NCI-H2107 (cell line): ENCODE data around the gene KCNT1.

Source experiments
- DNase-seq: peaks from one replicate; lab custom pipeline; 2025; lab: John Stamatoyannopoulos, UW

Gene KCNT1

GRCh38 chr9:135746565-135746964 is 44.6 kb downstream of the KCNT1 start:
- no peak for DNase-seq

DNA sequence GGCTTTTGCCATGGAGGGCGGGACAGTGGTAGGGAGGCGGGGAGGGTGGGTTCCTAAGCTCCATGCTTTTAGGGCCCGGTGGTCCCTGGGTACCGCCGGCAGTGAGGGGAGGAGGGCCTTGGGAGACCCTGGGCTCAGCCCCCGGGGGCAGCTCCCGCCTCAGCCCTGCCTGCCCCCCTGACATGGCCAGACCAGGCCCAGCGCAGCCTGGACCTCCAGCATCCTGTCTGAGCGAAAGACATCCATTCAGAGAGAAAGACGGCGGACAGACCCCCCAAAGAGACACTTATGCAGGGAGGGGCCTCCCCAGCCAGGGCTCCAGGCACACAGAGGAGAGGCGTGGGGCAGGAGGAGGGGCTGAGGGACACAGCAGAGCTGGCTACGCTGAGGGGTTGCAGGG is 45.3 kb downstream of the KCNT1 start:
- DNase-seq = no peak

DNA sequence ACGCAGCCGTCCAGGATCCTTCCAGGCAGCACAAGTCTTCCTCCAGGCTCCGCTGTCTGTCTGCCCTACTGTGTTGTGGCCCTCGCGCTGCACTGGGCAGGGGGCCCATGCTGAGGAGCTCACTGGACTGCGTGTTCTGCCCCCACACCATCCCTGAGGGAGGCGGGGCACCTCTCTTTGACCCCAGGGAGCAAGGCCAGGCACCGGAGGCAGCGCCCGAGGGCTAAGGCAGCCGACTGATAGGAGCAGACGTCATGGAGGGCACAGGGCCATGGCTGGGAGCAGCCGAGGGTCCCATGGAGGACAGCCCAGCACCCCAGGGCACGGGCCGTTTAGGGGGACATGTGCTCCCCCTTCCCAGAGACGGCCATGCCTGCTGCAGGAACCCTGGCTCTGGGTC is 46.7 kb downstream of the KCNT1 start:
- no peak for DNase-seq

DNA sequence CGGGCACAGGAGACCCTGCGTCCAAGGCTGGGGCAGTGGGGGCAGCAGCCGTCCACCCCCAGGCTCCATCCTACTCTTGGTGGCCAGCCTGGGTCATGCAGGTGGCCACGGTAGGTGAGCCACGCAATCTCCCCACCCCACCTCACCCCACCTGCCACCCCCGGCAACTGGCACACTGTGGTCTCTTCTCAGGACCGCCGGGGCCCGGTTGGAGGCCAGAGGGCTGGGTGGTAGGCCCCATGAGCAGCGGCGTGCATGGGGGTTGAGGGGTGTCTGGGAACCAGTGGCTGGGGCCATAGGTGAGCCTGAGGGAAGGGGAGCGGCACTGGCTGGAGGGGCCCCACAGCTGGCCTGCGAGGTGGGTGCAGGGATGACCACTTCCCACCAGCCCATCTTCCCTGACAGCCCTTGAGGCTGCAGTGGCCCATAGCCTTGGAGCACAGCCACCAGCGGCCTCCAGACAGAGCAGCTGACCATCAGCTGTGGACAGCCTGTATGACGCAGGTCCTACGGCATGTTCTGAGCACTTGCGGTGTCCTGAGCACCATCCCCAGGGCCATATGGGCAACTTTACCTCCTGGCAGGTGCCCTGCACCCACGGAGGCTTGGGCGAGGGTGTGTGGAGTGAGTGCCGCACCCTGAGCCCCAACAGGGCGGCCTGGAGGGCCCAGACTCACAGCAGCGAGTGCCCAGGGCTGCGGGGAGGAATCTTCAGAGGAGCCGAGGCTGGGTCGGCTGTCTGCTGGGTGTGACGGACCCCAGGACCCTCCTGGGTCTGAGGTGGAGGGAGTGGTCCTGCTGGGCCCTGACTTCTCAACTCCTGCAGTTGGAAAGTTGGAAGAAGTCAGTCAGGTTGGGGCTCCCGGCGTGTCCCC is 47.4 kb downstream of the KCNT1 start:
- DNase-seq = no peak

GRCh38 chr9:135750786-135751185 is 48.8 kb downstream of the KCNT1 start:
- DNase-seq = no peak

DNA sequence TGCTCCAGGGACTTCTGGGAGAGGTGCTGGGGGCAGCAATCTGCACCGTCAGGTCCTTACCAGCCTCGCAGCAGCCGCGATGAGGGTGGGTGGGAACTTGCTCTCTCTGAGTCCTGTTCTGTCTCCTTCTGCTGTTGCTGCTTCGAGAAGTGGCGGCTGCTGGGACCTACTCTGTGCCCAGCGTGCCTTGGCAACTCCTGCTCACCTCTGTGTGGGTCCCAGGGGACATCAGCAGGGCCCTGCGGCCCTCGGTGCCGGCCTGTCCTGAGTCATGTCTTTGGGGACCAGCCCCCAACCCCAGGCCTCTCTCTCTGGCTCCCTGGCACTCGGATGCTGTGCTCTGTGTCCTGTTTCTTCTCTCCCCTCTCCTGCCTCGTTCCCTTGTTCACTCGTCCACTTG is 49.5 kb downstream of the KCNT1 start:
- DNase-seq = no peak

GRCh38 chr9:135752281-135753204 is 50.6 kb downstream of the KCNT1 start:
- DNase-seq = no peak

GRCh38 chr9:135753391-135754105 is 51.6 kb downstream of the KCNT1 start:
- DNase-seq = no peak

DNA sequence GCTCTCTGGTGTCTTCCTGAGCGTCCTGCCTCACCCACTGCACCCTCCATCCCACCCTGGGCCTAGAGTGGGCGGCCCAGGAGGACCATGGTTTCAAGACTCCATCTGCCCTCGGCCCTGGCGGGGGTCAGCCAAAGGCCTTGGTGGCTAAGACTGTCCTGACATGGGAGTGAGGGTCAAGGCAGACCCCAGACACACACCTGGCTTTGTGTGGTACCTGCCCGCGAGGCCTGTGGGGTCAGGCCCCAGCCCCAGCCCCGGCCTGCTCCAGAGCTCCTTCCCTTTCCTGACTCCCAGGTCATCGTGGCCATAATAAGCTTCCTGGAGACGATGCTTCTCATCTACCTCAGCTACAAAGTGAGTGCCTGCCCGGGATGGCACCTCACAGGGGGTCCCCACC is 54.6 kb downstream of the KCNT1 start:
- DNase-seq = no peak

DNA sequence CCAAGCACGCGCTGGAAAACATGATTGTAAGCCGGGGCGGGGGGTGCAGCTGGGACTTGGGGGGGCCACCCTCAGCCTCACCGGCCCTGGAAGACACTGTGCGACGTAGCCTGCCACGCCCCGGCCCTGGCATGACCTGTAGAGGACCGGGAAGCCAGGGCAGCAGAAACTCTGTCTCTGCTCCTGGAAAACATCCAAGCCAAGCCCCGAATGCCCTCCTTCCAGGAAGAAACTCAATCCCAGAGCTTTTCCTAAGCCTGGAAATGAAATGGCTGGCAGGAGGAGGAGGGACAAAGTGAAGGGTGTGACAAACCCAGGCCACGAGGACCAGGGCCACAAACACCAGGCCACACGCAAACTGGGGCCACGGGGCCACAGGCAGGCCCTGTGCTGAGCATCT is 55.4 kb downstream of the KCNT1 start:
- DNase-seq = no peak

DNA sequence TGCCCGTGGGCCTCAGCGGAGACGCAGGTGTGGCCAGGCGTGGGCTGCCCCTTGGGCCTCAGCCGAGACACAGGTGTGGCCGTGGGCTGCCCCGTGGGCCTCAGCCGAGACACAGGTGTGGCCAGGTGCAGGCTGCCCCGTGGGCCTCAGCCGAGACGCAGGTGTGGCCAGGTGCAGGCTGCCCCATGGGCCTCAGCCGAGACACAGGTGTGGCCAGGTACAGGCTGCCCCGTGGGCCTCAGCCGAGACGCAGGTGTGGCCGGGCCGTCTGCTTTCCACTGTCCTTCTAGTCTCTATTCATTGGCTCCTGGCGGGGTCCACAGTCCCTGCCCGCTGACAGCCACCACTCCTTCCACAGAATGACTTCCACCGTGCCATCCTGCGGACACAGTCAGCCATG is 56.1 kb downstream of the KCNT1 start:
- no peak for DNase-seq

DNA sequence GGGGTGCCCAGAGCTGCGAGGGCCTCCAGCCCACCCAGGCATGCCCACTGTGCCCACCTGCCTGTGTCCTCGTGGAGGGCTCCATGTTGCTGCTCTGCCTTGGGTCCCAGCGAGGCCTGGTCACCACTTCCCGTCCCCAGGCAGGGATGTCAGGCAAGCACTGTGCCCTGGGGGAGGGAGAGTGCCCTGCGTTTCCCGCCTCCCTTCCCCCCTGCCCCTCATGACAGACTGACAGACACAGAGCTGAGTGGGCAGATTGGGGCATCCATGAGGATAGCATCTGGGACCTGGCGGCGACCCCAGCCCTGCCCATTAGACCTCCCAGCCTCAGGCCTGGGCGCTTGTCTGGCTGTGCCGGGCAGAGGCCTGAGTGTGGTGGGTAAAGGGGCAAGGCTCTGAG is 56.9 kb downstream of the KCNT1 start:
- DNase-seq = no peak

DNA sequence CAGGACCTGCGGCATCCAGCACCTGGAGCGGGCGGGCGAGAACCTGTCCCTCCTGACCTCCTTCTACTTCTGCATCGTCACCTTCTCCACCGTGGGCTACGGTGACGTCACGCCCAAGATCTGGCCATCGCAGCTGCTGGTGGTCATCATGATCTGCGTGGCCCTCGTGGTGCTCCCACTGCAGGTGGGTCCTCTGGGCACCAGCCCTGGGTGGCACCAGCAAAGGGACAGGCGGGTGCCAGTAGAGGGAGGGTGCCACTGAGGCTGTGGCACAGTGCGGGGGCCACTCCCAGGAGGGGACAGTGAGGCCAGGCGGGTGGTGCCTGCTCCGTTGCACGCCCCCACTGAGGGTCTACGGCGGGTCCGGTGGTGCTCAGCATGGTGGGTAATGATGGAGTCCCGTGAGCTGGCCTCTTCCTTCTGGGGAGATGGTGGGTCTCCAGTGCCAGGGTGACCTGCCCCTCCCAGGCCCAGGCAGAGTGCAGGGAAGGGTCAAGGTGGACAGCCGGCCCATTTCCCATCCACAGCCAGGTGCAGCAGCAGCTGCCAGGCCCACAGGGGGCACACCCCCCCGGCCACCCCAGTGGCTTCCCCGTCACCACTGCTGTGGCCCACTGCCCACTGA is 57.8 kb downstream of the KCNT1 start:
- no peak for DNase-seq

DNA sequence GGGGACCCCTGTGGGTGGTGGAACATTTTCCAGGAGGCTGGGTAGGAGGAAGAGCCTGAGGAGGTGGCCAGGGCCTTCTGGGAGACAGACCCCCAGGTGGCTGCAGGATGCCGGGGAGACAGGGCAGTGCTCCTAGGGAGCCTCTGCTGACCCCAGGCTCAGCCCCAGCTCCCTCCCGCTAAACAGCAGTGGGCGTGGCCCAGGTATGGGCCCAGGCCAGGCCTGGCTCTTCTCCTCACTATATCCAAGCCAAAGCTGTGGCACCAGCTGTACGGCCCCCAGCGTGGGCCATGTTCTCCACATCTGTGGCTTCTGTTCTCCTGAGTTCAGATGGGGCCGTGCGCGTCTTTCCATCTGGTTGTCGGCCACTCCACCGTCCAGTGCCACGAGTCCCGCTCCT is 58.5 kb downstream of the KCNT1 start:
- DNase-seq = no peak

DNA sequence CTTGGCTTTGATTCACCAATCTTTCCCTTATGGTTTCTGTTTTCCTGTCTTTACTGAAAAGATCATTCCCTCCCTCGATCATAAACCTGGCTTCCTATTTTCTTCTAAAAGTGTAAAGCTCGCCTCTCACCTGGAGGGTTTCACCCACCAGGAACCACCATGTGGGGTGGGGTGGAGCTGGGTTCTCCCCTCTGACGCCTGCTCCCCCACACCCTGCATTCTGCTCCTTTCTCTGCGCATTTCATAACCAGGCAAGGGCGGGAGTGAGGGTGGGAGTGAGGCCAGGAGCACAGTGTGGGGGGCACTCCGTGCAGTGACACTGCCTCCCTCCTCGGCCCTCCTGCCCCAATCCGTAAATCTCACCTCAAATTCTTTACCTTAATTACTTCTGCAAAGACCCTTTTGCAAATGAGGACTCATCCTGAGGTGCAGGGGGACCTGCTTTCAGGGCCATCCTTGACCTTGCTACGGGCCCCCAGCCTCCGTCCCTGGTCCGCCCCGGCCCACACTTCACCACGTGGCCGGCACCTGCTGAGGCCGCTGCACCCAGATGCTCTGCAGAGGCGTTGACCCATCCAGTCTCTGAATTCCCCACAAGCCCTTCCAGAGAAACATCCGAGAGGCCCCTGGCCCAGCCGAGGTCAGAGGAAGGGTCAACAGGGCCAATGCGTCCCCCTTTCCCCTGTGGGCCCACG is 59.3 kb downstream of the KCNT1 start:
- no peak for DNase-seq

DNA sequence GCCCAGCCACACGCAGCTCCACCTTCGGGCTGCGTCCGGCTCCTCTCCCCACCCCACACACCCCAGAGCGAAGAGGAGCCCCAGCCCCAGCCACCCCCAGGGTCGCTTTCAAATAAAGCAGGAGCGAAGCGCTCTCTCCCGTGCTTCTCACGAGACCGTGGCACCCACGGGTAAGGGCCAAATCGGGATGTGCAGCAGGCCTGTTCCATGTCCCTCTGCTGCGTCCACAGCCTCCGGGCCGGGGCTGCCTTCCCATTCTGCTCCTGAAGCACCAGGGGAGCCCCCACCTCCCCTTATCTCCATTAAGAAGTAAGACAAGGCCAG is 59.8 kb downstream of the KCNT1 start:
- DNase-seq = no peak

DNA sequence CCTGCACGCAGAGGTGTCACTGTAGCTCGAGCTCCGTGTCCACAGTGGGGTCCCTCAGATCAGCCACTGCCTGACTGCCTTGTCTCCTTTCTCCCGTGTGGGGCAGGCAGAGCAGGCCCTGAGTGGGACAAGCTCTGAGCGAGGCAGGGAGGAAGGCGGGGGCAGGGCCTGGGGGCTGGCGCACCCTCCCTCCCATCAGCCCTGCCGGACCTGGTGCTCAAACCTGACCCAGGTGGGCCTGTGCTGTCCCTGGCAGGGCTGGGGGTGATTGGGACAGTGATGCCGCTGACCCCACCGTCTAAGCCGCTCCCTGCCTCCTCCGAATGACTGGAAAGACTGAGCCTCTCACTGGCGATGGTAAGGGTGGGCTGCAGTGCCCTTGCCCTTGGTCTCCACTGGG is 60.9 kb downstream of the KCNT1 start:
- no peak for DNase-seq

GRCh38 chr9:135763716-135764446 is 61.9 kb downstream of the KCNT1 start:
- DNase-seq = no peak

DNA sequence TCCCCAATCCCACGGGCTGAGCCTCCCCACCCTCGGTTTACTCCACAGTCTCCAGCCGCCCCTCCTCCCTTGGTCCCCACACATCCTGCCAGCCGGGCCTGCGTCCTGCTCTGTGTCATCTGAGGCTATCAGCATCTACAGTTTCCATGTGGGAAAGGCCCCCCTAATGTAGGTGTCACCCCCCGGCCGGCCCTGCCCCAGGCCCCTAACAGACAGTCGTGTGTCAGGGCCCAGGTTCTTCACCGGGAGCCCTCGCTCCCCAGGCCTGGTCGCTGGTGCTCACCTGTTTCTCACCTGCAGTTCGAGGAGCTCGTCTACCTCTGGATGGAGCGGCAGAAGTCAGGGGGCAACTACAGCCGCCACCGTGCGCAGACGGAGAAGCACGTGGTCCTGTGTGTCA is 62.7 kb downstream of the KCNT1 start:
- no peak for DNase-seq

- no peak for DNase-seq
These were observed 63.4 kb downstream of the KCNT1 start for GRCh38 chr9:135765416-135765815.

DNA sequence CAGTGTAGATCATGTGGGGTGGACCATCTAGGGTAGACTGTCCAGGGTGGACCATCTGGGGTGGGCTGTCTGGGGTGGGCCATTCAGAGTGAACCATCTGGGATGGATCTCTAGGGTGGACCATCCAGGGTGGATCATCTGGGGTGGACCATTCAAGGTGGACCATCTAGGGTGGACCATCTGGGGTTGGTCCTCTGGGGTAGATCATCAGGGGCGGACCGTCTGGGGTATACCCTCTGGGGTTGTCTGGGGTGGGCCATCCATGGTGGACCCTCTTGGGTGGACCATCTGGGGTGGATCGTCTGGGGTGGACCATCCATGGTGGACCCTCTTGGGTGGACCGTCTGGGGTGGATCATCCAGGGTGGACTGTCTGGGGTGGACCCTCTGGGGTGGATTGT is 64.3 kb downstream of the KCNT1 start:
- no peak for DNase-seq
